ENCODE data around the gene LMNB1. TPM values are rescaled to one million over a fixed set of nuclear protein-coding genes. Genes with fewer than 3 reads are reported as not detected.
"Not testable (repeated sequence)": the region's sequence is repeated elsewhere in the genome, so short reads cannot be mapped to it uniquely, and the experiment has no call there.

Gene LMNB1
- total RNA-seq (1 to 10 TPM; 5.2 to 8.9 TPM), polyA plus RNA-seq (1 to 10 TPM; 1.1 to 3.1 TPM)
- long read RNA-seq, donor 1, partial matches to known transcripts = 0 of 1 reads
- long read RNA-seq, donor 1, other reads (novel, unspliced or antisense) = 0 of 1 reads
- long read RNA-seq, donor 2 = 0 reads

GRCh38 chr5:126776499-126777256 lies at the start of gene LMNB1:
TSS of gene LMNB1 (plus strand) at chr5:126777136. CDS start at chr5:126777509, 373 bp downstream.
- Histone ChIP-seq H3K27me3 (ENCODE audit: control insufficient read depth in 1 of 2, insufficient read depth in 2 of 2, low read length in 1 of 2) (no peaks in the 10 kb centered on the region), H3K27ac (ENCODE audit: low read depth in 1 of 2, low read length in 2 of 2) (peak within 1 kb of the TSS in 1 of 2 donors; percentile 64), H3K4me1 (ENCODE audit: control insufficient read depth in 1 of 2, insufficient read depth in 2 of 2, low read length in 2 of 2) (peaks cover 0 to 3% of the 10 kb centered on the region in 2 donors), H3K36me3 (ENCODE audit: control insufficient read depth in 1 of 2, insufficient read depth in 2 of 2, low read length in 1 of 2) (no peaks in the 10 kb centered on the region), H3K4me3 (ENCODE audit: low read length in 2 of 2) (peak within 1 kb of the TSS; percentile 57 to 95), H3K9me3 (ENCODE audit: control insufficient read depth, low read length) (no peaks in the 10 kb centered on the region)
- DNase-seq = peak; percentile 98
- intact Hi-C loops (cut with DNase I) = loop anchor here (2.0 to 5.0 kb wide), 2 partner anchors 99 to 252 kb away; no protein-coding TSS in a partner anchor
- 0% methylated on average over 74 of the region's 74 CpGs for WGBS, 2 donors
- peak; percentile 96 for ATAC-seq (ENCODE audit: low FRiP score)

- ATAC-seq (ENCODE audit: low FRiP score) (no peak), DNase-seq (no peak)
- 44 to 45% methylated on average over 2 of the region's 2 CpGs for WGBS, 2 donors
- Histone ChIP-seq H3K9me3 (ENCODE audit: control insufficient read depth, low read length) (no peaks in the 10 kb centered on the region), H3K4me3 (ENCODE audit: low read length in 2 of 2) (no peak overlapping the region), H3K36me3 (ENCODE audit: control insufficient read depth in 1 of 2, insufficient read depth in 2 of 2, low read length in 1 of 2) (no peaks in the 10 kb centered on the region), H3K27ac (ENCODE audit: low read depth in 1 of 2, low read length in 2 of 2) (no peak overlapping the region), H3K4me1 (ENCODE audit: control insufficient read depth in 1 of 2, insufficient read depth in 2 of 2, low read length in 2 of 2) (no peaks in the 10 kb centered on the region), H3K27me3 (ENCODE audit: control insufficient read depth in 1 of 2, insufficient read depth in 2 of 2, low read length in 1 of 2) (no peaks in the 10 kb centered on the region)
- intact Hi-C loops (cut with DNase I) = no loop called here
Measured at GRCh38 chr5:126732716-126733115, 44.2 kb upstream of the LMNB1 start.

- H3K9me3 ChIP-seq (ENCODE audit: control insufficient read depth, low read length); H3K27me3 ChIP-seq (ENCODE audit: control insufficient read depth in 1 of 2, insufficient read depth in 2 of 2, low read length in 1 of 2); DNase-seq; ATAC-seq (ENCODE audit: low FRiP score); H3K27ac ChIP-seq (ENCODE audit: low read depth in 1 of 2, low read length in 2 of 2); H3K4me3 ChIP-seq (ENCODE audit: low read length in 2 of 2); intact Hi-C loops (cut with DNase I); H3K4me1 ChIP-seq (ENCODE audit: control insufficient read depth in 1 of 2, insufficient read depth in 2 of 2, low read length in 2 of 2); H3K36me3 ChIP-seq (ENCODE audit: control insufficient read depth in 1 of 2, insufficient read depth in 2 of 2, low read length in 1 of 2): not testable (repeated sequence)
- 90 to 93% methylated on average over 18 of the region's 18 CpGs for WGBS, 2 donors
Measured at GRCh38 chr5:126734573-126734972, 42.4 kb upstream of the LMNB1 start.

GRCh38 chr5:126736141-126736540 lies 40.8 kb upstream of the LMNB1 start:
- H3K36me3 ChIP-seq (ENCODE audit: control insufficient read depth in 1 of 2, insufficient read depth in 2 of 2, low read length in 1 of 2) = no peaks in the 10 kb centered on the region
- WGBS, 2 donors = 75 to 78% methylated on average over 3 of the region's 3 CpGs
- no peak overlapping the region for H3K27ac ChIP-seq (ENCODE audit: low read depth in 1 of 2, low read length in 2 of 2)
- intact Hi-C loops (cut with DNase I) = no loop called here
- H3K27me3 ChIP-seq (ENCODE audit: control insufficient read depth in 1 of 2, insufficient read depth in 2 of 2, low read length in 1 of 2) = no peaks in the 10 kb centered on the region
- no peak overlapping the region for H3K4me3 ChIP-seq (ENCODE audit: low read length in 2 of 2)
- no peaks in the 10 kb centered on the region for H3K4me1 ChIP-seq (ENCODE audit: control insufficient read depth in 1 of 2, insufficient read depth in 2 of 2, low read length in 2 of 2)
- H3K9me3 ChIP-seq (ENCODE audit: control insufficient read depth, low read length) = no peaks in the 10 kb centered on the region
- ATAC-seq (ENCODE audit: low FRiP score) (no peak), DNase-seq (no peak)

- intact Hi-C loops (cut with DNase I) = no loop called here
- Histone ChIP-seq H3K36me3 (ENCODE audit: control insufficient read depth in 1 of 2, insufficient read depth in 2 of 2, low read length in 1 of 2) (no peaks in the 10 kb centered on the region), H3K4me3 (ENCODE audit: low read length in 2 of 2) (no peak overlapping the region), H3K9me3 (ENCODE audit: control insufficient read depth, low read length) (no peaks in the 10 kb centered on the region), H3K27me3 (ENCODE audit: control insufficient read depth in 1 of 2, insufficient read depth in 2 of 2, low read length in 1 of 2) (no peaks in the 10 kb centered on the region), H3K4me1 (ENCODE audit: control insufficient read depth in 1 of 2, insufficient read depth in 2 of 2, low read length in 2 of 2) (no peaks in the 10 kb centered on the region), H3K27ac (ENCODE audit: low read depth in 1 of 2, low read length in 2 of 2) (no peak overlapping the region)
- no peak for ATAC-seq (ENCODE audit: low FRiP score)
- 91% methylated on average over 9 of the region's 9 CpGs for WGBS, 2 donors
- no peak for DNase-seq
Measured at GRCh38 chr5:126741361-126741760, 35.6 kb upstream of the LMNB1 start.

- Histone ChIP-seq H3K27me3 (ENCODE audit: control insufficient read depth in 1 of 2, insufficient read depth in 2 of 2, low read length in 1 of 2) (no peaks in the 10 kb centered on the region), H3K27ac (ENCODE audit: low read depth in 1 of 2, low read length in 2 of 2) (no peak overlapping the region), H3K4me1 (ENCODE audit: control insufficient read depth in 1 of 2, insufficient read depth in 2 of 2, low read length in 2 of 2) (no peaks in the 10 kb centered on the region), H3K9me3 (ENCODE audit: control insufficient read depth, low read length) (no peaks in the 10 kb centered on the region), H3K36me3 (ENCODE audit: control insufficient read depth in 1 of 2, insufficient read depth in 2 of 2, low read length in 1 of 2) (no peaks in the 10 kb centered on the region), H3K4me3 (ENCODE audit: low read length in 2 of 2) (no peak overlapping the region)
- WGBS, 2 donors = 78 to 79% methylated on average over 2 of the region's 2 CpGs
- DNase-seq (no peak), ATAC-seq (ENCODE audit: low FRiP score) (no peak)
- intact Hi-C loops (cut with DNase I) = no loop called here
Measured at GRCh38 chr5:126742425-126742824, 34.5 kb upstream of the LMNB1 start.

GRCh38 chr5:126744836-126745235 lies 32.1 kb upstream of the LMNB1 start:
- no peak for DNase-seq
- Histone ChIP-seq H3K27ac (ENCODE audit: low read depth in 1 of 2, low read length in 2 of 2) (no peak overlapping the region), H3K4me3 (ENCODE audit: low read length in 2 of 2) (no peak overlapping the region), H3K27me3 (ENCODE audit: control insufficient read depth in 1 of 2, insufficient read depth in 2 of 2, low read length in 1 of 2) (no peaks in the 10 kb centered on the region), H3K9me3 (ENCODE audit: control insufficient read depth, low read length) (no peaks in the 10 kb centered on the region), H3K36me3 (ENCODE audit: control insufficient read depth in 1 of 2, insufficient read depth in 2 of 2, low read length in 1 of 2) (no peaks in the 10 kb centered on the region), H3K4me1 (ENCODE audit: control insufficient read depth in 1 of 2, insufficient read depth in 2 of 2, low read length in 2 of 2) (no peaks in the 10 kb centered on the region)
- intact Hi-C loops (cut with DNase I) = no loop called here
- 49 to 57% methylated on average over 2 of the region's 2 CpGs for WGBS, 2 donors
- ATAC-seq (ENCODE audit: low FRiP score) = no peak

GRCh38 chr5:126745259-126745992 lies 31.5 kb upstream of the LMNB1 start:
- H3K9me3 ChIP-seq (ENCODE audit: control insufficient read depth, low read length) = no peaks in the 10 kb centered on the region
- no peak for DNase-seq
- WGBS, 2 donors = 77 to 80% methylated on average over 7 of the region's 7 CpGs
- H3K4me1 ChIP-seq (ENCODE audit: control insufficient read depth in 1 of 2, insufficient read depth in 2 of 2, low read length in 2 of 2) = no peaks in the 10 kb centered on the region
- intact Hi-C loops (cut with DNase I) = no loop called here
- ATAC-seq (ENCODE audit: low FRiP score) = no peak
- H3K36me3 ChIP-seq (ENCODE audit: control insufficient read depth in 1 of 2, insufficient read depth in 2 of 2, low read length in 1 of 2) = no peaks in the 10 kb centered on the region
- no peaks in the 10 kb centered on the region for H3K27me3 ChIP-seq (ENCODE audit: control insufficient read depth in 1 of 2, insufficient read depth in 2 of 2, low read length in 1 of 2)
- no peak overlapping the region for H3K4me3 ChIP-seq (ENCODE audit: low read length in 2 of 2)
- H3K27ac ChIP-seq (ENCODE audit: low read depth in 1 of 2, low read length in 2 of 2) = no peak overlapping the region
